ENCODE measurements around the gene S100A8.
"Not testable (repeated sequence)": the region's sequence is repeated elsewhere in the genome, so short reads cannot be mapped to it uniquely, and the experiment has no call there.

Gene S100A8

DNA sequence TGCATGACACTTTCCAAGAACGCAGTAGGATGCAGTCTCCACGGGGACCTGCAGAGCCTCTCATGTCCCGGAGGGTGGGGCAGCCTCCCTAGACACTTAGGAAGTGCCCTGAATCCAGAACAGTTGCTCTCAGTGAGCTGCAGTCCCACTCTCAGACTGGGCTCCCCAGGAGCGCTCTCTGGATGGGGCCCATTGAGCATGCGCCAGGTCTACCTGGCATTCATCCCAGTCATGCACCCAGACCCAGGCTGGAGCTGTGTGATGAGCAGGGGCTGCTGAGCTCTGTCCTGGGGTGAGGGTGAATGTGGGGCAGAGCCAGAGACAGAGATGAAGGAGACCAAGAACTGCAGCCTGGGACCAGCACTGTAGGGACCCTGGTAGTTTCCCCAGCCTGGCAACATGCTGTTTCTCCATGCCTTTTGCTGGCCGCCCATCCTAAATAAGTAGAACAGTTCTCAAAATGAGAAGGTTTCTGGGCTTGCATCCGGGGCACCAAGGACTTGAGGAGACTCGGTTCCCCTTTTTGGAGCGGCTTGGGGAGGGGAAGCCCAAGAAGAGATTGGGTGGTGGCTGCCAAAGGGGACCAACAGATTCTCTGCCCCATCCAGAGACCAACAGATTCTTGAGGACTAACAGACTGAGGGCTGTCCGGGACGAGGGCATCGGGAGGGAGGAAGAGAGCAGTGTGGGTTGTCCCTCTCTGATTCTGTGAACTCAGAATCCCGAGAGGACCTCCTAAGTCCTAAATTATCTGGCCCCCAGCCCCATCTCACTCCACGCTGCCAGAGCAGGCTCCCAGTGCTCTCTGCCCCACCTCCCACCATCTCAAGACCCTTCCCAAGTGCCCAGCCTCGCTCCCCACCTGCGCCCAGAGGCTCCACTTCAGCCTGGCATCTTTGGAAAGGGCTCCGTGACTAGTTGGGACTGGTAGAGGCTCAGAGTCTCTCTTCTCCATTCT, 41.2 kb downstream of the S100A8 start:
- Histone ChIP-seq H2AFZ (no peak overlapping the region), H3K27ac (no peak overlapping the region), H3K4me1 (no peaks in the 10 kb centered on the region), H3K27me3 (ENCODE audit: control insufficient read depth, insufficient read depth, low read length) (no peaks in the 10 kb centered on the region), H3K4me2 (ENCODE audit: low read length) (no peak overlapping the region), H3K9me3 (ENCODE audit: control insufficient read depth, low read length) (no peaks in the 10 kb centered on the region), H3K9ac (no peak overlapping the region), H3K79me2 (no peaks in the 10 kb centered on the region), H3K36me3 (ENCODE audit: control insufficient read depth, insufficient read depth, low read length) (no peaks in the 10 kb centered on the region), H3K4me3 (ENCODE audit: low read depth, low read length) (no peak overlapping the region)
- TF ChIP-seq, protein P1, sequence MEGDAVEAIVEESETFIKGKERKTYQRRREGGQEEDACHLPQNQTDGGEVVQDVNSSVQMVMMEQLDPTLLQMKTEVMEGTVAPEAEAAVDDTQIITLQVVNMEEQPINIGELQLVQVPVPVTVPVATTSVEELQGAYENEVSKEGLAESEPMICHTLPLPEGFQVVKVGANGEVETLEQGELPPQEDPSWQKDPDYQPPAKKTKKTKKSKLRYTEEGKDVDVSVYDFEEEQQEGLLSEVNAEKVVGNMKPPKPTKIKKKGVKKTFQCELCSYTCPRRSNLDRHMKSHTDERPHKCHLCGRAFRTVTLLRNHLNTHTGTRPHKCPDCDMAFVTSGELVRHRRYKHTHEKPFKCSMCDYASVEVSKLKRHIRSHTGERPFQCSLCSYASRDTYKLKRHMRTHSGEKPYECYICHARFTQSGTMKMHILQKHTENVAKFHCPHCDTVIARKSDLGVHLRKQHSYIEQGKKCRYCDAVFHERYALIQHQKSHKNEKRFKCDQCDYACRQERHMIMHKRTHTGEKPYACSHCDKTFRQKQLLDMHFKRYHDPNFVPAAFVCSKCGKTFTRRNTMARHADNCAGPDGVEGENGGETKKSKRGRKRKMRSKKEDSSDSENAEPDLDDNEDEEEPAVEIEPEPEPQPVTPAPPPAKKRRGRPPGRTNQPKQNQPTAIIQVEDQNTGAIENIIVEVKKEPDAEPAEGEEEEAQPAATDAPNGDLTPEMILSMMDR (IDR thresholded peaks at IDR 0.05), result no peak

GRCh38 chr1:153348511-153349362, 42.1 kb downstream of the S100A8 start, which contains the start of gene PGLYRP4:
Gene PGLYRP4 (minus strand): TSS chr1:153348841. CDS start chr1:153347932, 909 bp downstream.
- no peak within 1 kb of the TSS for H2AFZ ChIP-seq
- no peak within 1 kb of the TSS for H3K4me3 ChIP-seq (ENCODE audit: low read depth, low read length)
- H3K9ac ChIP-seq, result no peak within 1 kb of the TSS
- TF ChIP-seq, protein P1 (IDR thresholded peaks at IDR 0.05), result no peak
- no peak within 1 kb of the TSS for H3K4me2 ChIP-seq (ENCODE audit: low read length)
- H3K27ac ChIP-seq, result no peak within 1 kb of the TSS
- H3K36me3 ChIP-seq (ENCODE audit: control insufficient read depth, insufficient read depth, low read length), result no peaks in the 10 kb centered on the region
- no peaks in the 10 kb centered on the region for H3K4me1 ChIP-seq
- no peaks in the 10 kb centered on the region for H3K79me2 ChIP-seq
- H3K9me3 ChIP-seq (ENCODE audit: control insufficient read depth, low read length), result no peaks in the 10 kb centered on the region
- H3K27me3 ChIP-seq (ENCODE audit: control insufficient read depth, insufficient read depth, low read length), result no peaks in the 10 kb centered on the region

DNA sequence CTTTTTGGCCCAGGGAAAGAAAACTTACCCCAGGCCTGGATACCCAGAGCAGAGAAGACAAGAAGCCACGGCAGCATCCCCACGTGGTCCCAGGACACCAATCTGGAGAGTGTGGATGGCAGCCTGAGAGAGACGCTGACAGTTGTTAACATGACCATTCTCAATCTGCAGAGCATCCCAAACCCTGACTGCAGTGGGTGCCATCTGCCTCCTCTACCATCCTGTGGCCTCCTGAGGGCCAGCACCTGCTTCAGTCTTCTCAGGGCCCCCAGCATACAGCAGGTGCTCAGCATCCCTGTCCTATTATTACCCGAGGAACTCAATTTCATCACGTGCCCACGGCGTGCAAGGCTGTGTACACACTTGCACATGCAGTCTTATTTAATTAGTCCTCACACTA, 43.0 kb downstream of the S100A8 start:
- no peak overlapping the region for H3K27ac ChIP-seq

DNA sequence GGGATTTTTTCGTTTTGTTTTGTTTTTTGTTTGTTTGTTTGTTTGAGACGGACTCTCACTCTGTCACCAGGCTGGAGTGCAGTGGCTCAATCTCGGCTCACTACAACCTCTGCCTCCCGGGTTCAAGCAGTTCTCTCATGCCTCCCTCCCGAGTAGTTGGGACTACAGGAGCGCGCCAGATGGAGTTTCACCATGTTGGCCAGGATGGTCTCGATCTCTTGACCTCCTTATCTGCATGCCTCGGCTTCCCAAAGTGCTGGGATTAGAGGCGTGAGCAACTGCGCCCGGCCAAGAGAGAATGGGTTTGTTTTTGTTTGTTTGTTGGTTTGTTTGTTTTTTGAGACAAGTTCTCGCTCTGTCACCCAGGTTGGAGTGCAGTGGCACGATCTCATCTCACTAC, 43.8 kb downstream of the S100A8 start:
- not testable (repeated sequence) for H3K4me1 ChIP-seq; H3K36me3 ChIP-seq (ENCODE audit: control insufficient read depth, insufficient read depth, low read length); H3K79me2 ChIP-seq; H2AFZ ChIP-seq; H3K9ac ChIP-seq; H3K27ac ChIP-seq; H3K9me3 ChIP-seq (ENCODE audit: control insufficient read depth, low read length); H3K27me3 ChIP-seq (ENCODE audit: control insufficient read depth, insufficient read depth, low read length); H3K4me2 ChIP-seq (ENCODE audit: low read length); H3K4me3 ChIP-seq (ENCODE audit: low read depth, low read length)

More for the DNA sequence above, 43.0 kb downstream of the S100A8 start:
- Histone ChIP-seq H2AFZ (no peak overlapping the region), H3K9me3 (ENCODE audit: control insufficient read depth, low read length) (no peaks in the 10 kb centered on the region), H3K9ac (no peak overlapping the region), H3K79me2 (no peaks in the 10 kb centered on the region), H3K27me3 (ENCODE audit: control insufficient read depth, insufficient read depth, low read length) (no peaks in the 10 kb centered on the region), H3K36me3 (ENCODE audit: control insufficient read depth, insufficient read depth, low read length) (no peaks in the 10 kb centered on the region), H3K4me2 (ENCODE audit: low read length) (no peak overlapping the region), H3K4me3 (ENCODE audit: low read depth, low read length) (no peak overlapping the region), H3K4me1 (no peaks in the 10 kb centered on the region)
- TF ChIP-seq, protein P1 (IDR thresholded peaks at IDR 0.05), result no peak

All from parathyroid adenoma (tissue), 2 donors.